22Rv1 (cell line): Measurements from ENCODE around the gene HBB.
"Not testable (repeated sequence)": the region's sequence is repeated elsewhere in the genome, so short reads cannot be mapped to it uniquely, and the experiment has no call there.

Source experiments
- ZFX ChIP-seq: fragments of 450-650 bp; IDR thresholded peaks from 2 replicates; pipeline ENCODE4 v1.6.1; 2017; ENCODE audit warnings: antibody characterized with exemption, borderline replicate concordance
- TF ChIP-seq, protein P1 (sequence below): fragments of 450-650 bp; IDR thresholded peaks from 2 replicates; pipeline ENCODE4 v1.5.1; 2017; ENCODE audit warnings: mild to moderate bottlenecking

DNA sequence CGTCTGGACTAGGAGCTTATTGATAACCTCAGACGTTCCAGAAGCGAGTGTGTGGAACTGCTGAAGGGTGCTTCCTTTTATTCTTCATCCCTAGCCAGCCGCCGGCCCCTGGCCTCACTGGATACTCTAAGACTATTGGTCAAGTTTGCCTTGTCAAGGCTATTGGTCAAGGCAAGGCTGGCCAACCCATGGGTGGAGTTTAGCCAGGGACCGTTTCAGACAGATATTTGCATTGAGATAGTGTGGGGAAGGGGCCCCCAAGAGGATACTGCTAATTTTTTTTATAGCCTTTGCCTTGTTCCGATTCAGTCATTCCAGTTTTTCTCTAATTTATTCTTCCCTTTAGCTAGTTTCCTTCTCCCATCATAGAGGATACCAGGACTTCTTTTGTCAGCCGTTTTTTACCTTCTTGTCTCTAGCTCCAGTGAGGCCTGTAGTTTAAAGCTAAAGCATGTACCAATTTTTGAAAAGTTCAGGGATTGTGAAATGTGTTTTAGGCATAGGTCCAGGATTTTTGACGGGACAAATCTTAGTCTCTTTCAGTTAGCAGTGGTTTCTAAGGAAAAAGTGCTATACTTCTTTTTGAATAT, 23.0 kb upstream of the HBB start, which contains the start of gene HBG1:
- TF ChIP-seq, protein P1, sequence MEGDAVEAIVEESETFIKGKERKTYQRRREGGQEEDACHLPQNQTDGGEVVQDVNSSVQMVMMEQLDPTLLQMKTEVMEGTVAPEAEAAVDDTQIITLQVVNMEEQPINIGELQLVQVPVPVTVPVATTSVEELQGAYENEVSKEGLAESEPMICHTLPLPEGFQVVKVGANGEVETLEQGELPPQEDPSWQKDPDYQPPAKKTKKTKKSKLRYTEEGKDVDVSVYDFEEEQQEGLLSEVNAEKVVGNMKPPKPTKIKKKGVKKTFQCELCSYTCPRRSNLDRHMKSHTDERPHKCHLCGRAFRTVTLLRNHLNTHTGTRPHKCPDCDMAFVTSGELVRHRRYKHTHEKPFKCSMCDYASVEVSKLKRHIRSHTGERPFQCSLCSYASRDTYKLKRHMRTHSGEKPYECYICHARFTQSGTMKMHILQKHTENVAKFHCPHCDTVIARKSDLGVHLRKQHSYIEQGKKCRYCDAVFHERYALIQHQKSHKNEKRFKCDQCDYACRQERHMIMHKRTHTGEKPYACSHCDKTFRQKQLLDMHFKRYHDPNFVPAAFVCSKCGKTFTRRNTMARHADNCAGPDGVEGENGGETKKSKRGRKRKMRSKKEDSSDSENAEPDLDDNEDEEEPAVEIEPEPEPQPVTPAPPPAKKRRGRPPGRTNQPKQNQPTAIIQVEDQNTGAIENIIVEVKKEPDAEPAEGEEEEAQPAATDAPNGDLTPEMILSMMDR = not testable (repeated sequence)
- TF ChIP-seq ZFX = not testable (repeated sequence)
